Ovary (tissue), 9 donors: ENCODE measurements around the gene COL7A1. TPM values are rescaled to one million over a fixed set of nuclear protein-coding genes. Genes with fewer than 3 reads are reported as not detected.

Source experiments
- DNase-seq, 5 donors: peaks; one replicate each; pipeline ENCODE4 v3.0.0-alpha.2; 2019 to 2020
- H3K27ac ChIP-seq, 2 donors: fragments of 200-600 bp; one replicate each; pipeline versions ENCODE4 v1.5.1 to v1.8.0; 2019 to 2022
- H3K27me3 ChIP-seq: fragments of 200-600 bp; one replicate; pipeline ENCODE4 v1.8.0; 2022
- H3K36me3 ChIP-seq: fragments of 200-600 bp; sonication (generic); one replicate; pipeline ENCODE4 v1.5.1; 2019
- H3K4me1 ChIP-seq: one replicate; pipeline ENCODE4 v1.8.1; 2013; ENCODE audit warnings: mild to moderate bottlenecking, moderate library complexity; ENCODE audit not compliant: insufficient read depth
- H3K4me3 ChIP-seq: fragments of 200-600 bp; sonication (generic); one replicate; pipeline ENCODE4 v1.5.1; 2017
- H3K9me3 ChIP-seq, 2 donors: fragments of 200-600 bp in 1 of 2; sonication (generic) in 1 of 2; one replicate each; pipeline versions ENCODE4 v1.5.1 to v1.8.1; 2013 to 2019; ENCODE audit warnings: mild to moderate bottlenecking in 1 of 2, moderate library complexity in 1 of 2
- CTCF ChIP-seq, 3 donors: fragments of 450-650 bp in 2 of 3; fragments of 200-600 bp in 1 of 3; IDR thresholded peaks; one replicate each; pipeline versions ENCODE4 v1.5.1 to v1.8.0; 2016 to 2022; ENCODE audit warnings: antibody characterized with exemption in 3 of 3, mild to moderate bottlenecking in 1 of 3
- EP300 ChIP-seq: sonication (generic); formaldehyde crosslinking; IDR thresholded peaks from one replicate; pipeline ENCODE4 v1.6.1; 2017; ENCODE audit warnings: antibody characterized with exemption
- POLR2A ChIP-seq: fragments of 450-650 bp; IDR thresholded peaks from one replicate; pipeline ENCODE4 v1.6.1; 2017; ENCODE audit warnings: antibody characterized with exemption, mild to moderate bottlenecking, moderate library complexity
- WGBS, 3 donors: extraction: QIAGEN DNeasy Blood & Tissue Kit in 1 of 3; methylation state at CpG; one replicate each; pipeline versions ENCODE4 v1.1.5 to v1.1.7; 2013 to 2017; 5-methylcytosine and 5-hydroxymethylcytosine counted together
- intact Hi-C, 4 donors: fragments of 100-400 bp; cut with DNase I; formaldehyde crosslinking; loops; one replicate each; pipeline versions ENCODE4 v1.11.0 to v1.15.1; 2022 to 2023
- polyA plus RNA-seq, 2 donors: library from polyadenylated mRNA; stranded (reverse); fragments of 200-250 nt in 1 of 2; fragments of 350-450 nt in 1 of 2; fragmentation: Illumina TruSeq in 1 of 2; extraction: RNeasy Lipid Tissue Mini Kit (QIAGEN cat#74804) in 1 of 2; gene quantifications; one replicate each; pipeline ENCODE4 v1.2.3, GENCODE V29; 2013 to 2014
- total RNA-seq, 7 donors: library from RNA; depleted of rRNA in 2 of 7; stranded (reverse); fragments of >200 nt in 2 of 7; fragmentation: NEBNext Ultra II Directional in 3 of 7; extraction: Animal tissue kit (Norgen Biotek cat#: 25700) in 3 of 7; gene quantifications; one replicate each; pipeline versions ENCODE4 v1.1.0 to v1.2.4, GENCODE V29; 2016 to 2023
- donor health status: DM: no; HTN: no; CAD: no; lungs with moderate emphysema.
- donor health status: DM: no; HTN: no; CAD: no.
- donor health status: Bipolar disorder and iron deficiency.
- donor health status: DM: yes; HTN: yes; CAD: no.
- donor health status: DM: no; HTN: no; CAD: no.
- donor health status: DM: yes; HTN: yes; CAD: no.

The COL7A1 gene
- total and polyA plus RNA-seq, 9 donors = 1.1 to 18.4 (median 8.3) TPM

- no peaks in the 10 kb centered on the region for H3K9me3 ChIP-seq
- no peaks in the 10 kb centered on the region for H3K27me3 ChIP-seq
- no peak overlapping the region for H3K27ac ChIP-seq
- DNase-seq = no peak
- peak overlapping the region; percentile 65 for H3K4me3 ChIP-seq
- 32 to 45% (median 41%) methylated on average over 10 of the region's 10 CpGs for WGBS, 3 donors
- intact Hi-C loops = no loop called here
- TF ChIP-seq EP300 = no peak
- no peak for TF ChIP-seq POLR2A
- no peak for TF ChIP-seq CTCF (IDR thresholded peaks at IDR 0.05)
- peaks cover 3% of the 10 kb centered on the region for H3K4me1 ChIP-seq
- H3K36me3 ChIP-seq = no peaks in the 10 kb centered on the region
Measured at GRCh38 chr3:48636149-48636655, 41.1 kb upstream of the COL7A1 start.

- TF ChIP-seq POLR2A (peak; percentile 26), CTCF (IDR thresholded peaks at IDR 0.05) (peak; percentile 40 to 66 (median 52)), EP300 (no peak)
- Histone ChIP-seq H3K36me3 (no peaks in the 10 kb centered on the region), H3K27ac (peak within 1 kb of the TSS; percentile 62 to 76), H3K4me3 (peak within 1 kb of the TSS; percentile 65), H3K4me1 (peaks cover 3% of the 10 kb centered on the region), H3K27me3 (no peaks in the 10 kb centered on the region), H3K9me3 (no peaks in the 10 kb centered on the region)
- DNase-seq = peak; percentile 94 to 97 (median 95)
- 0 to 1% (median 0%) methylated on average over 51 to 68 of the region's 68 CpGs for WGBS, 3 donors
- intact Hi-C loops = no loop called here
Measured at GRCh38 chr3:48635222-48636021, 40.3 kb upstream of the COL7A1 start, which contains the start of gene SLC26A6. Gene SLC26A6 (minus strand): TSS chr3:48635461. CDS start chr3:48635393, 68 bp downstream.

- TF ChIP-seq POLR2A (no peak), EP300 (no peak), CTCF (IDR thresholded peaks at IDR 0.05) (no peak)
- Histone ChIP-seq H3K36me3 (no peaks in the 10 kb centered on the region), H3K4me3 (peak overlapping the region; percentile 65), H3K9me3 (no peaks in the 10 kb centered on the region), H3K27me3 (no peaks in the 10 kb centered on the region), H3K27ac (peak overlapping the region; percentile 62 to 76), H3K4me1 (peaks cover 3% of the 10 kb centered on the region)
- peak; percentile 58 to 71 (median 61) for DNase-seq
- 2 to 3% (median 2%) methylated on average over 25 to 30 of the region's 30 CpGs for WGBS, 3 donors
- intact Hi-C loops = no loop called here
Measured at GRCh38 chr3:48634661-48635221, 39.6 kb upstream of the COL7A1 start.

GRCh38 chr3:48633743-48634142, 38.6 kb upstream of the COL7A1 start:
- TF ChIP-seq EP300 (no peak), POLR2A (no peak), CTCF (IDR thresholded peaks at IDR 0.05) (no peak)
- intact Hi-C loops = no loop called here
- WGBS, 3 donors = 79 to 94% (median 85%) methylated on average over 2 of the region's 2 CpGs
- H3K27me3 ChIP-seq = no peaks in the 10 kb centered on the region
- no peak for DNase-seq
- no peaks in the 10 kb centered on the region for H3K9me3 ChIP-seq
- no peaks in the 10 kb centered on the region for H3K36me3 ChIP-seq
- H3K27ac ChIP-seq = no peak overlapping the region
- H3K4me1 ChIP-seq = peaks cover 3% of the 10 kb centered on the region
- no peak overlapping the region for H3K4me3 ChIP-seq
